NOMO-1 (cell line): ENCODE measurements around the gene MDFIC.

Experiments
- DNase-seq, 2 experiments: peaks; one replicate each; lab custom pipeline; 2025; ENCODE audit not compliant: unreplicated experiment in 2 of 2; lab: John Stamatoyannopoulos, UW

MDFIC gene

GRCh38 chr7:114949231-114949630, 27.3 kb downstream of the MDFIC start:
- DNase-seq, result peak in 1 of 2 experiments; percentile 5

DNA sequence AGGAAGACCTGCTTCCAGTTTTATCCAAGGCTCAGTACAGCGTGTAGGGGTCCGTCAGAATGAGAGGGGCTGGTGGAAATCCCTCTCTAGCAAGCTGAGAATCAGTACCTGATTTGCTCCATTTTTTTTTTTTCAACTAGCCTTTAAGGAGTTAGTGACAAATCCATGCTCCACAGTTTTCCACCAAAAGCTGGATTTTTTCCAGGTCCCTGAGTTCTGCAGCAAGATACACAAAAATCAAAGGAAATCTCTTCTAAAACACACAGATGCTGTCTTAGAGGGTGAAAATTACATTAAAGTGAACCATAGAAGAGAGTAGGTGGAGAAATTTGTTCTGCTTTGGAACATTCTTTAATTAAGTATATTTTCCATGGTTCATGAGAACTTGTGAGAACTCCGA, 30.4 kb downstream of the MDFIC start:
- DNase-seq, result no peak

- DNase-seq, result no peak
Measured at GRCh38 chr7:114953724-114954123, 31.8 kb downstream of the MDFIC start.

DNA sequence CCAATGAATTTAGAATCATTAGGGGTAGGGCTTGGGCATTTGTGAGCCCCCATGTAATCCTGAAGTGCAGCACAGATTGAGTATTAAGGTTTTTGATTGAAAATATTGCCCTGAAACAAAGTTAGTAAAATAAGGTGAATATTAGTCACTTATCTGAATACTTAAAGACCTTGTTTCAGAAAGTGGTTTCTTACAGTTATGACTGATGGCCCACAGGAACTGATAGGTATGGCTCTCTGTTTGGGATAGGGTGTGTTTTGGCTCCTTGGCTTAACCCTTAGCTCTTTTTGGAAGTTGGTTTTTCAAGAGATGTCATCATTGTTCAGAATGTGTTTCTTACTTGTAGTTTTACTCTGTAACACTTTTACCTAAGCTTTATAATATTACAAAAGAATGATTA, 34.8 kb downstream of the MDFIC start:
- DNase-seq, result no peak

GRCh38 chr7:114957444-114957843, 35.5 kb downstream of the MDFIC start:
- peak in 1 of 2 experiments; percentile 13 for DNase-seq

GRCh38 chr7:114959931-114960330, 38.0 kb downstream of the MDFIC start:
- no peak for DNase-seq

GRCh38 chr7:114962441-114962840, 40.5 kb downstream of the MDFIC start:
- no peak for DNase-seq

- DNase-seq, result no peak
Measured at GRCh38 chr7:114966156-114966555, 44.3 kb downstream of the MDFIC start.

GRCh38 chr7:114969096-114969495, 47.2 kb downstream of the MDFIC start:
- no peak for DNase-seq

DNA sequence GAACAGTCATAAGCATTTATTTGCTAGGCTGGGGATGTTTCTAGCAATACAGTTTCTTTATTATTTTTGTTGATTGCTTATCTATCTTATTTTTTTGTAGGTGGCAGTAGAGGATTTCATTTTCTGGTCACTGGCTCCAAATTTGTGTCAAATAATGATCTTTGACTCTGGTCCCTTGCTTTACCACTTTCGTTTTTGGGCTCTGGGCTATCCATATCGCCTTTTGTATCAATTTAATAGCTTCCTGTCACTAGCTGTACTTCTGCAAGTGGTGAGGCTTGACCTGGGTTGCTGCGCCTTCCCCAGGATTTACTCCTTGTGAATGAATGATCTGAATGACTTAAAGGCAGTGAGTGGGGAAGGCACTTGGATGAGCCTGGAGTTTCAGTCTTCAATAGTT, 48.4 kb downstream of the MDFIC start:
- no peak for DNase-seq

DNA sequence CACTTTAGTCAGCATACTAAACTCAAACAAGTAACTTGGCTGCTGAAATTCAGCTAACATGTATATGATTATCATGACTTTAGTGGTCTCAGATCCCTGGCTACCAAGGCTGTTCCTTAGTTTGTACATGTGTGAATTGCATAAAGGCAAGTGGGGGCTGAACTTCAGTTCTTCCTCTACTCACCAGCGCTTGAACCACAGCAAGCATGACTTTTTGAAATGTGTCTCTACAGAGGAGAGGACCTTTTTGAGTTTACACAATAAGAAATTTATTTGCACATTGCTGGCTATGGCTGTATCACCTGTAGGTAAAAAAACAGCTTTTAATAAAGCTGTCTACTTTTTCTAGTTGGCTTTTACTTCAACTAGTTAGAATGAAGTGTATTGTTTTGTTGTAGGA, 48.8 kb downstream of the MDFIC start:
- no peak for DNase-seq

DNA sequence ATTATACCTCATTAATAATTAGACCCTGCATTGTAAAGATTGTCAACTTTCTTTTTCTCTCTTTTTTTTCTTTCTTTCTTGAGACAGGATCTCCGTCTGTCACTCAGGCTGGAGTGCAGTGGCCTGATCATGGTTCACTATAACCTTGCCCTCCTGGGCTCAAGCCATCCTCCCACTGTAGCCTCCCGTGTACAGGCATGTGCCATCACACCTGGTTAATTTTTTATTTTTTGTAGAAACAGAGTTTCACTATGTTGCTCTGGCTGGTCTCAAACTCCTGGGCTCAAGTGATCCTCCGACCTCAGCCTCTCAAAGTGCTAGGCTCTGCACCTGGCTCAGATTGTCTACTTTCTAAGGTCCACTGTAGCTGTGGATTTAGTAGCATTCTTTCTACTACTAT, 50.7 kb downstream of the MDFIC start:
- DNase-seq, result no peak

- no peak for DNase-seq
Measured at GRCh38 chr7:114973147-114973546, 51.3 kb downstream of the MDFIC start.

DNA sequence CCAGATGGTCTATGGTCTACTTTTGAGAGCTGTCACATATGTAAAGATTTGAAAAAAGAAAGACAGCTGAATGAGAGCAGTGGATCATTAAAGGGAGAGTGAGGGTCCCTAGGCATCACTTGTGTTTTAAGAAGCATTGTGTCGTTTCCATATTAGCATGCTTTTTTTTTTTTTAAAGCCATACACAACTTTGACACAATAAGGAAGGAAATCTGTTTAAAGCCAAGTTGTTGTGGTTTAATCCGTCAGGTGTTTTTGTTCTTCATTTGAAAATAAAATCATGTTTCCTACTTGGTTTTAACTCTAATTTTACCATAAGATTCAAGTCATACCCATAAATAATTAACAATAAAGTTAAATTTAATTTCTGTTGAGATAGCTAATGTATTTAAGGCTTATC, 53.5 kb downstream of the MDFIC start:
- DNase-seq, result no peak

- DNase-seq, result no peak
Measured at GRCh38 chr7:114976666-114977065, 54.8 kb downstream of the MDFIC start.

DNA sequence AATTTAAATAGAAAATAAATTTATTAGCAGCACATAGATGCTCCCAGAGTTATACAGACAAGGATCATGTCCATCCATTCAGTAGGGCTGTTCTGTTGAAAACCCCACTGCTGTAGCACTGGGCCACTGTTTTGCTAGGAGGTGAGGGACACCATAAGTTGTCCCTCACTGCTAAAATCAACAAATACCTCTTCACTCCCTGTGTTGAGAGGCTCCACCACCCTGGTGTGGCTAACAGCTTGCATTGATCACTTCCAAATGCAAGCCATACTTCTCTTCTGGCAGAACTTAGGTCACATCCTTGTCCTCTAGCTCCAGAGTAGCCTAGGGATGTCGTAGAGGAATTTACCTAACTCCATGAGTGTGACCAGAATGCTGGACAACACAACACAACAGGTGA, 55.4 kb downstream of the MDFIC start:
- DNase-seq, result peak in 1 of 2 experiments; percentile 0

GRCh38 chr7:114979388-114979787, 57.5 kb downstream of the MDFIC start:
- DNase-seq, result no peak

DNA sequence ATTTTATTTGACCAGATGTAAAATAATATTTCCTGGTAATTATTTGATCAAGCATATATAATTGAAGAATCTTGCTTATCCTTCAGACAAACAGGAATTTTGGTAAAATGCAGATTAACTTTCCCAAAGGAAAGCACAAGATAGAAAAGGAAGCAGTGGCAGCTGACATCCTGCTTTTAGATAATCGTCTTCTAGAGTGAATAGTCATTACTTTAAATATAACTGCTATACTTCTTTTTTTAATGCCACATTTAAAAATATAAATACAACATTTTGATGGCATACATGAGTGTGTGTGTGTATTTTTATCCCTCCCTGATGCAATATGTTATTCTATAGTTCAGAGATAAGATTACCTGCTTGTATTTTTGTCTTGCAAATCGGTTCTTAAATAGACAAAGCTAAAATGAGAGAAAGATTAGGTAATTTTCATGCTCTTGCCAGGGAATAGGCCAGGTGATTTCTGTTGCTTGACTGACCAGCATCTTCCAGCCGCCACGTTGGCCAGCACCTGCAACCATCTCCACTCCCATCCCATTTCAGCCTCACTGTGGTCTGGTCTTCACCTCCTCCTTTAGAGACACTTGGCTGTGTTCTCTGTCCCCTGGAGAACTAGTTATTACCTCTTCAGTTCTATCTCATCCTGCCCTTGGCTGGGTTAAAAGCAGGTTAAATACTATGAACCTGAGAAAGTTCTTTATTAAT, 58.1 kb downstream of the MDFIC start:
- DNase-seq, result no peak

DNA sequence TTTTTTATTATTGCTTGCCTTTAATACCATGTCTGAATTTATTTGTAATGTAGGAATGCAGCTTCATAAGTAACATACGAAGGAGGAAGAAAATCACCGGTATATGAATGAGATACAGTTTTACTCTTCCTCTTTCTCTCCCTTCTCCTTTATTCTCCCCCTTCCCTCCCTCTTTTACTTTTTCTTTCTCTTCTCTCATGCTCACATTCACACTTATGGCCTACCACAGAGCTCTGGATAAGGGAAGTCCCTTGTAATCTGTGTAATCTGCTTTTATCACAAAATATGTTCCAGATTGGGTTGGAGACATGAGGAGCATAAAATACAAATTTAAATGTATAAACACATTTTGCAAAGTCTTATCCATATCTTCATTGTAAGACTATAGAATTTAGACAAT, 59.4 kb downstream of the MDFIC start:
- DNase-seq, result peak in 1 of 2 experiments; percentile 4

GRCh38 chr7:114985116-114985715, 63.3 kb downstream of the MDFIC start:
- no peak for DNase-seq

DNA sequence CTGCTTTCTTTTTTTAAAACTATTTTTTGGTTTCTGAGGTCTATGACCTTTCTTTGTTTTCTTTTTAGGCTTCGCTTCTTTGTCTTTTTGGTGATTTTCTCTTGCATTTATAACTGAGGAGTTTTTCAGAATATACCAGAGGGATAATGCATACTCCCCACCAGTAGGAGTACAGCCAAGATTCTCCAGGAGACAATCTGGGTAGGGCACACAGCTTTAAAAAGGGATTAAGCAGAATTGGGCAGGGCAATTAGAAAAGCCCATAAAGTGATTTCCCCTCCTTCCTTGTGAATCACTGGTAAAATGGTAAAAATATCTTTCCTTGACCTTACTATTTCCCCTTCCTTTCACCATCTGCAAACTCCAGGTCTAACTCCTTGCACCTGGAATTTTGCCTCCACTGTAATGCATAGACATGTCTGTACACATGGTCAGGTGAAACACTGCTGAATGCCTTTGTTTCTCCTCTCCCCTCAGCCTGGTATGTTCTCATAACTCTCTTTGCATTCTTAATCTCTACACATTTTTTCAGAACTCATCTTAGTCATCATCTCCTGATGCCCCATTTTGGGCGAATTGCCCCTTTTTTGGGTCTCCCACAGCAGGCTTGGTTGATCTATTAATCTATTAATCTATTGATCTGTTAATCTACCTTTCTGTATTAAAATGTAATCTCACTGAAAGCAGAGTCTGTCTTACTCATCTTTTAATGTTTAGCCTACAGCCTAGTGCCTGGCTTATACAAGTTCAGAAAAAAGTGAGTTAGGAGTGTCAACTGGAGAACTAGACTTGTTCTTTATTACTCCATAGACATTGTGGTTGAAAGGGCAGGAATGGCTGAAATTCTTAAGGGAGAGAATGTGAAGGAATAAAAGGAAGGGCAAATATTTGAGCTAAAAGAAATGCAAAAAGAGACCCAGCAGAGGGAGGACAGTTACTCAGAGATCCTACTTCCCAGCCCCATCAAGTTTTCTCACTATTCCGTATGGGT, 64.6 kb downstream of the MDFIC start:
- DNase-seq, result no peak
